Neural cell (in vitro differentiated cells): Measurements from ENCODE around the gene NUB1.

Experiments
- CTCF ChIP-seq: fragments of 450-650 bp; IDR thresholded peaks from 2 replicates; pipeline ENCODE4 v1.5.1; 2014; ENCODE audit warnings: antibody characterized with exemption, mild to moderate bottlenecking, moderate library complexity; ENCODE audit not compliant: poor library complexity, severe bottlenecking
- EZH2 ChIP-seq: fragments of 200-600, 300-800 bp; shearing (Covaris generic), sonication (generic); IDR thresholded peaks from 2 replicates; pipeline ENCODE4 v1.6.1; 2014; ENCODE audit warnings: antibody characterized with exemption, low read length, borderline replicate concordance, mild to moderate bottlenecking; ENCODE audit not compliant: insufficient read depth, poor library complexity, severe bottlenecking

- TF ChIP-seq CTCF (no peak), EZH2 (no peak)
Measured at GRCh38 chr7:151427705-151428377, 86.2 kb downstream of the NUB1 start.
